Hematopoietic multipotent progenitor cell treated with erythropoietin and hydrocortisone succinate and interleukin-3 and kit ligand, for 6 days (in vitro differentiated cells): ENCODE data around the gene PIP5K1B.

ENCODE experiments used
- DNase-seq: peaks from one replicate; pipeline ENCODE4 v3.0.0-alpha.2; 2015

The PIP5K1B gene

DNA sequence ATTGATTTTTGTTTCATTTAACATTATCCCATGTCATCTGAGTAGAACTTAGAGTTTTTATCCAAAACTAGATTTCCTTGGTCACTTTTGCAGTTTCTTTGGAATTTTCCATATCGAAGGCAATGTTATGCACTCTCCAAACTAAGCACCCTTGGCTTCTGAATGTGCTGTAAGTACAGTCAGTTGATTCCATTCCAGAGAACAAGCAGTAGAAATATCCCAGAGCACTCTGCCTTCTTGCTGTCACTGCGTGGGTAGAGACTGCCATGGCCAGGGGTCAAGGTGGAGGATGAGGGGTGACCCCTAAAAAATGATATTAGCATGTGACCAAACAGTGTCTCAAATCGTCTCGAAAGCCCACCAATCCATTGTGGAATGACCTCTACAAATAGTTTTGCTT is 36.2 kb downstream of the PIP5K1B start:
- DNase-seq = no peak

DNA sequence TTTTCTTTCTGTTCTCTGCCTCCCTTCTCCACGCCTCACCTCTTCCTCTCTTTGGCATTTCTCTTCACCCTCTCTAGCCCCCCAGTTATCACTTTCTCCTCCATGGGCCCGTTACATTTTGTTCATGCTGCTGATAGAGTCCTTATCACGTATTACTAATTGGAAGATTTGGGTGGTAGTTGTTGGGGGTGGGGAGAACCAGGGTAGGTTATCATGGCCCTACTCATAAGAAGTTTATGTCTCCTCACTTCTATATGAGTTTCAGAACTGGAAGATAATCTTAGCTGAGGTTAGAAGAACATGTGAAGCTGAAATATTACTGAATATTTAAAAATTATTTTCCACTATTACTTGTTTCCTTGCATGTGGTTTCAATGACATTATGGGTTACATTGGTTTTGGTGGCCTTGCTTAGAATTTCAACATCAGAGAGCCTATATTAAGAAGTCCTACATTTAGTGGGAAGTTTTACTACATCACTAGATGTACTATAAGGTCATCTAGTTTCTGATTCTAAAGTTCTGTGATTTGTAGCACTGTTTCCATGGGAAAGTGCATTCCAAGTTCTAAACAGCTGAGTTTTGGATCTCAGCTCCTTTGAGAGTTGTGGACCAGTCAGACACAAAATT is 36.8 kb downstream of the PIP5K1B start:
- DNase-seq = peak; percentile 61

GRCh38 chr9:68742333-68742730 is 37.3 kb downstream of the PIP5K1B start:
- DNase-seq = no peak

DNA sequence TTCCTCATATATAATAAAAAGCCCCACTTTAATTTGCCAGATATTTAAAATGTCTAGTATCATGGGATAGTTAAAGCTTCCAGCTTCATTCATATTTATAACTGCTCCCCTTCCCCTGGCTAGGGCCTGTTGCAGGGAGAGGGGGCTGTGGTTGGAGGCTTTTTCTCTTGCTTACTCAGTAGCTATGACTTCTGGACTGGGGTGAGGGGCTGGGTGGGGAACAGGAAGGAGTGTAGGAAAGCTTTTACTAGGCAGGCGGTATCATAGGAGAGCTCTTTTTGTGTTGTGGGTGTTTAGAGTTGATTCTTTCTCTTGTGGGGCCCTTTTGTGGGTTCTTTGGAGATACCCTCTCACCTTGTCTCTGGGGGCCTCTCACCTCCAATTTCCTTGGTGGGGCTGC is 39.4 kb downstream of the PIP5K1B start:
- DNase-seq = no peak

DNA sequence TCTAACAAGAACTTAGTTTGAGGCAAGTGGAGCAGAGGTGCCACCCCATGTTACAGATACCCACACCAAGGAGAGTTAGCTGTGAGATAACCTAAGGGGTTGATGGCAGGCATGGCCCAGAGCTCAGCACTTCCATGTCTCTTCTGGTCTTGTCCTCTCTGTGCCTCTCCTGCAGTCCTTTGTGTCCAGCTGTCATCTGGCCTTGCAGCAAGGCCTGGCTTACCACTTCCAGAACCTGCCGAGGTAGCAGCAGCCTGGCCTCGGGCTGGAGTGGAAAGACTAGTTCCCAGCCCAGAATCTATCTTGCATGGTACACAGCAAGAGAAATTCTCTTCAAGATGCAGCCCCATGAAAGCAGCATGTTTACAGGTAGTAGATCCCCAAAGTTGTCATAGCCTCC is 41.5 kb downstream of the PIP5K1B start:
- DNase-seq = peak; percentile 63

DNA sequence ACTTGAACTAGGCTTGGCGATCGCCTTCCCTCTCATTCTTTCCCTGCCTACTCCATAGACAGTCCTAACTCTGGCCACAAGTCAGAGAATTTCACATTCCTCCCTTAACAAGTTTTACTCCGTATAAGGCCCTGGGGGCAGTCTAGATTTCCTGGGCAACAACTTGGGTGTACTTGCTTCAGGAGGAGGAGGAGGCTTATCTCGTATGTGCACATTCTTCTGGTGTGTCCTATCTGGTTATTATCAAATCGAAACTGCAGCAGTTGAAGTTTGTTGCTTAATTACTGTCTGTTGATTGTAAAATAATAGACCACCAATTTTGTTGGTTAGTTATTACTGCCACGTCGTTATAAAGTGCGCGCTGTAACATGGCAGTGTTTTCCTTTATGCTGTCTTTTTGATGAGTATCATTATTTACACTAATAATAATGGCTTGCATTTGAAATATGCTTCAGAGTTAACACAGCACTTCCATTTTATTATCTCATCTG is 42.0 kb downstream of the PIP5K1B start:
- peak; percentile 97 for DNase-seq

DNA sequence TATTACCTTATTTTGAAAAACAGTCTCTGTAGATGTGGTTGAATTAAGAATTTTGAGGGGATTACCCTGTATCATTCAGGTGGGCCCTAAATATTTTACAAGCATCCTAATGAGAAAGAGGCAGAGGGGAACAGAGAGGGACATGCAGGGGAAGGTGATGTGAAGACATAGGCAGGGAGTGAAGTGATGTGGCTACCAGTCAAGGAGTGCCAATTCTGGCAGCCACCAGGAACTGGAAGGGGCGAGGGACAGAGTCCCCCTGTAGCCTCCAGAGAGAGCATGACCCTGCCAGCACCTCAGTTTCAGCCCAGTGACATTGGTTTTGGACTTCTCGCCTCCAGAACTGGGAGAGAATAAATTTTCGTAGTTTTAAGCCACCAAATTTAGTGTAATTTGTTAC is 44.1 kb downstream of the PIP5K1B start:
- no peak for DNase-seq

GRCh38 chr9:68749579-68750159 is 44.6 kb downstream of the PIP5K1B start:
- DNase-seq = peak; percentile 45

DNA sequence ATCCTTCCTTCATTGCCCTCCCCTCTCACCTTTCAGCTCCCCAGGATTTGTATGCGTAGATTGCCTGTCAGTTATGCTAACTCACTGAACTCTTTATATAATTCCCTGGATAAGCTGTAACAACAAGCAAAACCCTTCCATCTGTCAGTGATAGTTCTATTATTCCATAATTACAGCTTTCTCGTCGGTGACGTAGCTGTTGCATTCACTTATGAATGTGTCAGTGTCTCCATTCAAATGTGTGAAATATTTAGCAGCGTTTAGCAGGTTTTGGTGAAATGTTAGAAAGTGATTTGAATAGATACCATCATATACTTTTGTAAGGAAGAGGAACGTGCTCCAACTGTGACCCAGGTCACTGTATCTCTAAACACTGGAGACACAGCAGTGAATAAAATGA is 45.2 kb downstream of the PIP5K1B start:
- DNase-seq = peak; percentile 36

- no peak for DNase-seq
Observed at GRCh38 chr9:68750786-68751185, 45.7 kb downstream of the PIP5K1B start.

DNA sequence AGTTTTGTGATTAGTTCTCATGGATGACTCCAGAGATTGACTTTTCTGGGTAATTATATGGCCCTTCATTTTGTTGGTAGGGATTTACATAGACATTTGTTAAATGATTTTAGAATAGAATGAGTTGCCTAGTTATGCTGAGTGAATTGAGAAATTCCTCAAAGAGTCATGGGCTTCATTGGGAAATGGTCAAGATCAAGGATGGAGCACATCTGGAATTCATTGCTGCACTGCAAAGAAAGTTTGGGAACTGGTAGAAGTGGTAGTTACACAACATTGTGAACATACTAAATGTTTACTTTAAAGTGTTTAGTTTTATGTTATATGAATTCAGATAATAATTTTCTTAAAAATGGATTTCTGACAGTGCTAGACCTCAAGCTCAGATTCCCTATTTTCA is 46.5 kb downstream of the PIP5K1B start:
- DNase-seq = no peak

GRCh38 chr9:68755051-68755450 is 50.0 kb downstream of the PIP5K1B start:
- DNase-seq = no peak

DNA sequence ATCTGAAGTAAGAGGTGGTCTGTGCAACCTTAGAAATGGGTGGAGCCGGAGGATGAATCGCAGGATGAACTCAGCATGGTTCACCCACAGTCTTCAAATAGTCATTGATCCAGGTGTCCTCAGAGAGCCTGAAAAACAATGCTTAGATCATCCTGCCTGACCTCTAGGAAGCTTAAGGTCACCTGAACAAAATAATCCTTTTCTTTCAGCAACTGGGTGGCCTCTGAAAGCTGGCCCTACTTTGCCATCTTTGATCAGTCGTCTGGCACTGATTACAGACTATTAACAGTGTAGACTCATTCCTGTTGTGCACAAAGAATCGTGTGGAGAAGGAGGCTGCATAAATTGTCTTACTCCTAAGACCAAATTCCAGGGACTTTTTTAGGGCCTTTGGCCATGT is 50.7 kb downstream of the PIP5K1B start:
- no peak for DNase-seq

DNA sequence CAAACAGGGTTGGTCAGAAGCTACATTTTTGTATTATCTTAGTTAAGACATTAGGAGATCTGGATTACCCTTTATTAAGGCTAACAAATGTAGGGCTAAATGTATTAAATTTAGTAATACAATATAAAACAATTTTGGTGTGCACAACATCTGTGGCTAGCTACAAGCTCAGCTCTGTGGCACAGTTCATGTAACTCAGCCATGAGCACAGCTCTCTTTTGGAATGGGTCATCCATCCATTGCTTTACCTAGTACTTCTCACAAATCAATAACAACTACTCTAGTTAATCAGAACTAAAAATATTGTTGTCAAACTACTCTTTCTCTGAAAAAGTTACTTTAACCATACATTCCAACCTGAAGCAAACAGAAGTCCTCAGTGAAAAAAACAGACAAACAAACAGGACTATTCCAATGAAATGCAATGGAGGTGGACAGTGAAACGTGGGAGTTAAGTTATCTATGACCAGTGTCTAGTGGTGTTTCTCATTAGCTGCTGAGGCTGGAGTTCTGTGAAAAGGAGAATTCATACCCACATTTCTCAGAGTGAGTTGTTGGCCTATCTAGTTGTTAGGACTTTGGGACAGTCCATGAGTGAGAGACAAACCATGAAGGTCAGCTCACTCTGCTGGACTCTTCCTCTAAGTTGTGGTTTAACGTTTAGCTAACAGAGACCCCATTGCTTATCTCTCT is 55.1 kb downstream of the PIP5K1B start:
- DNase-seq = no peak

GRCh38 chr9:68760674-68761333 is 55.8 kb downstream of the PIP5K1B start:
- peak; percentile 32 for DNase-seq

GRCh38 chr9:68762570-68762969 is 57.5 kb downstream of the PIP5K1B start:
- DNase-seq = no peak

DNA sequence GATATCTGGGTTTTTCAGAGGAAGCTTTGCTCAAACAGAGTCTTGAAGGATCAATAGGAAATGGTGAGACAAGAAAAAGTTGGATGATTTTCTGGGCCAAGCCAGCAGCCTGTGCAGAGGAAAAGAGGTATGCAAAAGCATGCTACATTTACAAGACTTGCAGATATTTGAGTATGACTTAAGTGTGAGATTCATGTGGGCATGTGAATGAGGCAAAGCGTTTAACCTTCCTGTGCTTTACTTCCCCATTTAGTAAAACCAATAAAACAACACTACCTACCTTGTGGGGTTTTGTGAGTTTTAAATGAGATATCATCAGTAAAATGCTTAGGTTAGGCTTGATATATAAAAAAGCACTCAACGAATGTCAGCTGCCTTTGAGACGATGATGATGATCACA is 58.1 kb downstream of the PIP5K1B start:
- DNase-seq = no peak

DNA sequence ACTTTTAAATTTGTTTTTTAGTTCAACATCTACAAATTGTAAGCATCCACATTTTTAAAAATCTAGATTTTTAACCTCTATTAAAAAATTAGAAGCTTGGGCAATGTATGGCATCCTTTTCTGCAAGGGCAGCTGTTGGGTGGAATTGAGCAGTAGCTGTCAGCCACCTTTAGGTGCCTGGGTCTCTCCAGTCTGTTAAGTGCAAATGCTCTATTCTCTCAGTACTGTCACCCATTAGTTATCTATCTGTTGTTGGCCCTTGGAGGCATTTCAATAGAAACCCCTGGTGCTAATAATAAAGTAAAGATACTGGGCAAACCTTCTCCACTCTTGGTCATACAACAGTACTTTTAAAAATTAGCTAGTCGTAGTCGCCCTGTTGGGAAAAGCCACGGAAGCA is 63.6 kb downstream of the PIP5K1B start:
- DNase-seq = no peak

- DNase-seq = no peak
Observed at GRCh38 chr9:68769852-68770251, 64.8 kb downstream of the PIP5K1B start.

GRCh38 chr9:68771376-68771775 is 66.3 kb downstream of the PIP5K1B start:
- no peak for DNase-seq

GRCh38 chr9:68775003-68775730 is 70.1 kb downstream of the PIP5K1B start:
- no peak for DNase-seq

DNA sequence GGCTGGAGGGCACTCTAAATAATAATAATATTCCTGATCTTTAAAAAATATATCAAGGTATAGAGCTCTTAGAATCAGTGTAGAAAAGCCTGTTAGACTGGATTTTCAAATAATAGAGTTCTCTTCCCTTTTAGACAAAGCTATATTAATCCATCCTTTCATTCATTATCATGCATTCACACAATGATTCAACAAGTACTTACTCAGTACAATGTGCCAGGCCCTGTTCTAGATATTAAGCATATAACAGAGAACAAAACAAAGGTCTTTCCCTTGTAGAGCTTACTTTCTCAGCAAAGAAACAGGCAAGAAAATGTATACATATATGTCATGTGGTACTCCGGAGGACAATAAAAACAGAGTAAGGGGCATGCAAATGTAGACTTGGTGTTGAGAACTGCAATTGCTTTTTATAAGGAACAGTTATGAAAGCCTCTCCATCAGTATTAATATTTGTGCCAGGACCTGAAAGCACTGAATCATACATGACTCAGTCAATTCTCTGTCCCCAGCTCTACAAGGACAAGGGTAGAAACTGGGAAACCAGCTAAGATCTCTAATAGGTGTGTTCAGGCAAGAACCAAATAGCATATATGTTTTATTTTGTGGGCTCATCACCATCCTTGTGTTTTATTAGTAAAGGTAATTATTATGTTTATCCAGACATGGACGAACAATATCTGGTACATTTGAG is 72.2 kb downstream of the PIP5K1B start:
- DNase-seq = peak; percentile 43
